Common myeloid progenitor, CD34-positive (primary cell): ENCODE results near the gene PPP1R13L. TPM values are rescaled to one million over a fixed set of nuclear protein-coding genes. Genes with fewer than 3 reads are reported as not detected.

Source experiments
- CTCF ChIA-PET: fragments of 350-600 bp; sonication (Branson Sonifier 250); formaldehyde crosslinking; loops from one replicate; lab custom pipeline; 2021; ENCODE audit warnings: antibody characterized with exemption; lab: Charles Lee
- POLR2A ChIA-PET: fragments of 350-600 bp; sonication (Branson Sonifier 250); formaldehyde crosslinking; loops from one replicate; lab custom pipeline; 2021; ENCODE audit warnings: antibody characterized with exemption; lab: Charles Lee
- DNase-seq, 3 donors: peaks; one replicate each; pipeline versions ENCODE4 v3.0.0 to v3.0.0-alpha.2; 2013
- H3K27ac ChIP-seq, 2 experiments: 1 replicate in 1 of 2; 2 replicates in 1 of 2; pipeline ENCODE4 v1.7.0; 2013; ENCODE audit warnings: inconsistent platforms in 2 of 2, low read length in 2 of 2, mild to moderate bottlenecking in 2 of 2, low read depth in 1 of 2, moderate library complexity in 1 of 2; ENCODE audit not compliant: severe bottlenecking in 2 of 2, insufficient read depth in 1 of 2, poor library complexity in 1 of 2
- H3K27me3 ChIP-seq, 5 experiments: replicated peaks in 2 of 5; 1 replicate in 3 of 5; 2 replicates in 2 of 5; pipeline versions ENCODE4 v1.6.1 to v1.7.0; 2013; ENCODE audit warnings: low read length in 4 of 5, mild to moderate bottlenecking in 2 of 5, moderate library complexity in 2 of 5, inconsistent platforms in 1 of 5; ENCODE audit not compliant: insufficient read depth in 5 of 5, control insufficient read depth in 4 of 5
- H3K36me3 ChIP-seq, 4 experiments: 1 replicate in 2 of 4; 2 replicates in 2 of 4; pipeline versions ENCODE4 v1.6.1 to v1.7.0; 2013; ENCODE audit warnings: low read length in 3 of 4, control low read depth in 1 of 4, mild to moderate bottlenecking in 1 of 4; ENCODE audit not compliant: control insufficient read depth in 4 of 4, insufficient read depth in 4 of 4
- H3K4me1 ChIP-seq, 4 experiments: 1 replicate in 3 of 4; 2 replicates in 1 of 4; pipeline versions ENCODE4 v1.6.1 to v1.7.1; 2013; ENCODE audit warnings: low read length in 3 of 4, mild to moderate bottlenecking in 3 of 4, control low read depth in 1 of 4, inconsistent platforms in 1 of 4, moderate library complexity in 1 of 4; ENCODE audit not compliant: control insufficient read depth in 4 of 4, insufficient read depth in 4 of 4; ENCODE audit errors: control extremely low read depth in 1 of 4
- H3K4me3 ChIP-seq, 7 experiments: 1 replicate in 4 of 7; 2 replicates in 3 of 7; pipeline versions ENCODE4 v1.5.1 to v1.7.0; 2013; ENCODE audit warnings: mild to moderate bottlenecking in 7 of 7, low read length in 6 of 7, moderate library complexity in 6 of 7, inconsistent platforms in 2 of 7, low read depth in 2 of 7, control low read depth in 1 of 7; ENCODE audit not compliant: insufficient read depth in 4 of 7, control insufficient read depth in 1 of 7; ENCODE audit errors: extremely low read depth in 1 of 7
- H3K9me3 ChIP-seq, 5 experiments: 1 replicate in 4 of 5; 2 replicates in 1 of 5; pipeline versions ENCODE4 v1.6.1 to v1.7.1; 2013; ENCODE audit warnings: low read length in 4 of 5, mild to moderate bottlenecking in 2 of 5, inconsistent platforms in 1 of 5, low read depth in 1 of 5, moderate library complexity in 1 of 5; ENCODE audit not compliant: control insufficient read depth in 4 of 5, insufficient read depth in 2 of 5; ENCODE audit errors: control extremely low read depth in 1 of 5
- WGBS: methylation state at CpG from one replicate; pipeline ENCODE4 v1.1.5; 2013; ENCODE audit not compliant: insufficient coverage; 5-methylcytosine and 5-hydroxymethylcytosine counted together
- polyA plus RNA-seq: library from polyadenylated mRNA; unstranded; fragments of 120-200 nt; gene quantifications from one replicate; pipeline ENCODE4 v1.2.1, GENCODE V29; 2013

Gene PPP1R13L
- polyA plus RNA-seq = 3.4 TPM

- Histone ChIP-seq H3K27me3 (peaks cover 0 to 39% (median 21%) of the 10 kb centered on the region in 5 experiments), H3K4me1 (peaks cover 5 to 38% (median 38%) of the 10 kb centered on the region in 4 experiments), H3K9me3 (no peaks in the 10 kb centered on the region), H3K27ac (peak within 1 kb of the TSS in 1 of 2 experiments; percentile 99), H3K36me3 (peaks cover 0 to 10% (median 1%) of the 10 kb centered on the region in 4 experiments), H3K4me3 (peak within 1 kb of the TSS; percentile 70 to 92 (median 83))
- CTCF ChIA-PET = interaction anchor here (0.7 to 6.7 kb wide), 6 partner anchors 8 to 81 kb away, joined by 3 to 65 read pairs (median 14); no protein-coding TSS in a partner anchor
- POLR2A ChIA-PET = interaction anchor here (1.6 kb wide), 1 partner anchor 74 kb away, joined by 4 read pairs; no protein-coding TSS in a partner anchor
- 2% methylated on average over 41 of the region's 46 CpGs for WGBS
- DNase-seq = peak; percentile 25 to 41 (median 27)
These were observed at the start of gene PPP1R13L for GRCh38 chr19:45404557-45405434. TSS of gene PPP1R13L (minus strand) at chr19:45405069. CDS start at chr19:45398318, 6,751 bp downstream.

- 84% methylated on average over 10 of the region's 12 CpGs for WGBS
- Histone ChIP-seq H3K27ac (peak overlapping the region in 1 of 2 experiments; percentile 70), H3K27me3 (peaks cover 0 to 2% (median 0%) of the 10 kb centered on the region in 5 experiments), H3K4me3 (peak overlapping the region in 2 of 7 experiments; percentile 71 to 77), H3K9me3 (no peaks in the 10 kb centered on the region), H3K4me1 (peaks cover 4 to 55% (median 46%) of the 10 kb centered on the region in 4 experiments), H3K36me3 (no peaks in the 10 kb centered on the region)
- no peak for DNase-seq
- CTCF ChIA-PET = interaction anchor here (1.4 to 2.2 kb wide), 2 partner anchors 12 to 15 kb away, joined by 5 to 12 read pairs; partner anchors contain the start of gene FOSB
- POLR2A ChIA-PET = interaction anchor here (1.1 to 1.6 kb wide), 3 partner anchors 12 to 23 kb away, joined by 5 to 12 read pairs (median 6); partner anchors contain the start of gene FOSB
These were observed 47.0 kb upstream of the PPP1R13L start for GRCh38 chr19:45451850-45452387.

GRCh38 chr19:45451131-45451849 lies 46.4 kb upstream of the PPP1R13L start:
- peak in 2 of 3 donors; percentile 82 to 89 for DNase-seq
- Histone ChIP-seq H3K4me1 (peaks cover 4 to 49% (median 40%) of the 10 kb centered on the region in 4 experiments), H3K27me3 (peaks cover 0 to 2% (median 0%) of the 10 kb centered on the region in 5 experiments), H3K27ac (peak overlapping the region; percentile 70 to 89), H3K9me3 (no peaks in the 10 kb centered on the region), H3K4me3 (peak overlapping the region; percentile 30 to 77 (median 63)), H3K36me3 (no peaks in the 10 kb centered on the region)
- CTCF ChIA-PET = interaction anchor here (0.6 to 2.2 kb wide), 3 partner anchors 10 to 15 kb away, joined by 3 to 12 read pairs (median 5); partner anchors contain the start of gene FOSB
- POLR2A ChIA-PET = interaction anchor here (1.1 to 1.6 kb wide), 3 partner anchors 12 to 24 kb away, joined by 5 to 12 read pairs (median 6); partner anchors contain the start of gene FOSB
- 1% methylated on average over 16 of the region's 28 CpGs for WGBS

- CTCF ChIA-PET = interaction anchor here (1.1 to 6.3 kb wide), 4 partner anchors 16 to 46 kb away, joined by 3 to 75 read pairs (median 17); partner anchors contain the start of gene FOSB
- Histone ChIP-seq H3K9me3 (no peaks in the 10 kb centered on the region), H3K27me3 (peaks cover 0 to 2% (median 0%) of the 10 kb centered on the region in 5 experiments), H3K27ac (peak overlapping the region; percentile 33 to 82), H3K36me3 (no peaks in the 10 kb centered on the region), H3K4me3 (peak overlapping the region; percentile 13 to 77 (median 65)), H3K4me1 (peaks cover 4 to 36% (median 27%) of the 10 kb centered on the region in 4 experiments)
- 0% methylated on average over 2 of the region's 5 CpGs for WGBS
- POLR2A ChIA-PET = interaction anchor here (0.9 to 2.3 kb wide), 3 partner anchors 11 to 20 kb away, joined by 3 to 13 read pairs (median 4); partner anchors contain the start of gene FOSB
- DNase-seq = peak in 1 of 3 donors; percentile 46
These were observed 45.1 kb upstream of the PPP1R13L start for GRCh38 chr19:45450012-45450333.

GRCh38 chr19:45448887-45449299 lies 44.0 kb upstream of the PPP1R13L start:
- Histone ChIP-seq H3K27me3 (peaks cover 0 to 2% (median 0%) of the 10 kb centered on the region in 5 experiments), H3K36me3 (no peaks in the 10 kb centered on the region), H3K4me1 (peaks cover 4 to 41% (median 33%) of the 10 kb centered on the region in 4 experiments), H3K4me3 (peak overlapping the region in 1 of 7 experiments; percentile 3), H3K9me3 (no peaks in the 10 kb centered on the region), H3K27ac (no peak overlapping the region)
- ChIA-PET POLR2A (interaction anchor here (1.3 to 2.6 kb wide), 3 partner anchors 19 to 26 kb away, joined by 4 to 13 read pairs (median 7); partner anchors contain the start of gene FOSB), CTCF (interaction anchor here (1.8 to 6.3 kb wide), 3 partner anchors 17 to 30 kb away, joined by 7 to 75 read pairs (median 27); partner anchors contain the start of gene FOSB)
- no peak for DNase-seq
- WGBS = 82% methylated on average over 7 of the region's 7 CpGs

- Histone ChIP-seq H3K9me3 (no peaks in the 10 kb centered on the region), H3K36me3 (no peaks in the 10 kb centered on the region), H3K27me3 (peaks cover 0 to 2% (median 1%) of the 10 kb centered on the region in 5 experiments), H3K4me3 (no peak overlapping the region), H3K4me1 (peaks cover 4 to 46% (median 38%) of the 10 kb centered on the region in 4 experiments), H3K27ac (no peak overlapping the region)
- 94% methylated on average over 2 of the region's 3 CpGs for WGBS
- DNase-seq = no peak
- ChIA-PET CTCF (interaction anchor here (1.8 to 6.3 kb wide), 3 partner anchors 17 to 31 kb away, joined by 7 to 75 read pairs (median 27); partner anchors contain the start of gene FOSB), POLR2A (interaction anchor here (2.3 to 2.6 kb wide), 2 partner anchors 19 to 26 kb away, joined by 7 to 13 read pairs; partner anchors contain the start of gene FOSB)
These were observed 43.5 kb upstream of the PPP1R13L start for GRCh38 chr19:45448425-45448756.
